Adrenal gland (tissue), 5 donors: ENCODE results near the gene ZNF260.

ENCODE experiments used
- CTCF ChIP-seq, 6 experiments: fragments of 450-650 bp in 4 of 6; fragments of 200-600 bp in 2 of 6; sonication (generic) in 1 of 6; IDR thresholded peaks; 1 replicate in 5 of 6; 2 replicates in 1 of 6; pipeline versions ENCODE4 v1.5.1 to v1.8.0; 2016 to 2021; ENCODE audit warnings: antibody characterized with exemption in 6 of 6, mild to moderate bottlenecking in 2 of 6, moderate library complexity in 1 of 6
- POLR2A ChIP-seq, 2 donors: fragments of 450-650 bp; IDR thresholded peaks; one replicate each; pipeline ENCODE4 v1.6.1; 2017; ENCODE audit warnings: antibody characterized with exemption in 2 of 2, mild to moderate bottlenecking in 2 of 2, moderate library complexity in 1 of 2
- donor health status: DM: no; HTN: no; CAD: no.

- TF ChIP-seq CTCF (IDR thresholded peaks at IDR 0.05) (no peak), POLR2A (IDR thresholded peaks at IDR 0.05) (no peak)
Measured at GRCh38 chr19:36528921-36529518, 949 bp upstream of the ZNF260 start.
